Activated CD8-positive, alpha-beta memory T cell treated with anti-CD3 and anti-CD28 coated beads for 1 hour (primary cell): ENCODE results near the gene MYLK2.
"Not testable (repeated sequence)": the region's sequence is repeated elsewhere in the genome, so short reads cannot be mapped to it uniquely, and the experiment has no call there.

ENCODE experiments used
- DNase-seq, 2 donors: peaks; one replicate each; pipeline ENCODE4 v3.0.0-alpha.2; 2020; ENCODE audit warnings: low read depth in 1 of 2; ENCODE audit errors: extremely low read depth in 1 of 2

The MYLK2 gene

GRCh38 chr20:31819083-31819784 lies at the start of gene MYLK2:
MYLK2 (plus strand) TSS chr20:31819356; CDS start chr20:31819581, 225 bp downstream.
- no peak for DNase-seq

- no peak for DNase-seq
Measured at GRCh38 chr20:31769681-31770080, 49.5 kb upstream of the MYLK2 start.

- DNase-seq = no peak
Measured at GRCh38 chr20:31770243-31770642, 48.9 kb upstream of the MYLK2 start.

GRCh38 chr20:31774408-31774807 lies 44.7 kb upstream of the MYLK2 start:
- DNase-seq = no peak

GRCh38 chr20:31780839-31781238 lies 38.3 kb upstream of the MYLK2 start:
- DNase-seq = no peak

- DNase-seq = no peak
Measured at GRCh38 chr20:31781945-31782344, 37.2 kb upstream of the MYLK2 start.

GRCh38 chr20:31784354-31785044 lies 34.7 kb upstream of the MYLK2 start:
- DNase-seq = no peak

GRCh38 chr20:31785089-31785488 lies 34.1 kb upstream of the MYLK2 start:
- DNase-seq = no peak

- DNase-seq = no peak
Measured at GRCh38 chr20:31788578-31788977, 30.6 kb upstream of the MYLK2 start.

- no peak for DNase-seq
Measured at GRCh38 chr20:31790401-31790800, 28.8 kb upstream of the MYLK2 start.

GRCh38 chr20:31797364-31797763 lies 21.8 kb upstream of the MYLK2 start:
- DNase-seq = no peak

- no peak for DNase-seq
Measured at GRCh38 chr20:31801508-31801907, 17.6 kb upstream of the MYLK2 start.

GRCh38 chr20:31803552-31804291 lies 15.4 kb upstream of the MYLK2 start:
- DNase-seq = no peak

- DNase-seq = no peak
Measured at GRCh38 chr20:31806564-31807355, 12.4 kb upstream of the MYLK2 start.

GRCh38 chr20:31808481-31808880 lies 10.7 kb upstream of the MYLK2 start:
- no peak for DNase-seq

GRCh38 chr20:31809661-31810060 lies 9.5 kb upstream of the MYLK2 start:
- no peak for DNase-seq

- DNase-seq = no peak
Measured at GRCh38 chr20:31811198-31811597, 8.0 kb upstream of the MYLK2 start.

GRCh38 chr20:31811796-31812728 lies 7.1 kb upstream of the MYLK2 start:
- no peak for DNase-seq

GRCh38 chr20:31813611-31814010 lies 5.5 kb upstream of the MYLK2 start:
- no peak for DNase-seq

GRCh38 chr20:31814142-31814541 lies 5.0 kb upstream of the MYLK2 start:
- DNase-seq = not testable (repeated sequence)
